CD4-positive, alpha-beta T cell (primary cell): ENCODE data around the gene FAM186B. TPM values are rescaled to one million over a fixed set of nuclear protein-coding genes. Genes with fewer than 3 reads are reported as not detected.

Experiments
- ATAC-seq: fragments of 200-7000 bp; cut with Tn5 transposase; one replicate; pipeline ENCODE4 v1.10.0; 2022; ENCODE audit warnings: mild to moderate bottlenecking; ENCODE audit not compliant: poor library complexity
- CTCF ChIA-PET: fragments of 350-600 bp; sonication (Branson Sonifier 250); formaldehyde crosslinking; loops from one replicate; lab custom pipeline; 2021; ENCODE audit warnings: antibody characterized with exemption, inconsistent platforms; lab: Charles Lee
- POLR2A ChIA-PET: fragments of 350-600 bp; sonication (Branson Sonifier 250); formaldehyde crosslinking; loops from one replicate; lab custom pipeline; 2021; ENCODE audit warnings: antibody characterized with exemption, inconsistent platforms; lab: Charles Lee
- DNase-seq, 14 experiments: peaks; one replicate each; pipeline ENCODE4 v3.0.0-alpha.2; 2013 to 2020; ENCODE audit warnings: mixed read lengths in 2 of 14
- H3K27ac ChIP-seq, 2 donors: one replicate each; pipeline versions ENCODE4 v1.5.1 to v1.7.0; 2013; ENCODE audit warnings: low read length in 2 of 2, low read depth in 1 of 2, mild to moderate bottlenecking in 1 of 2
- H3K27me3 ChIP-seq, 2 experiments: 1 replicate in 1 of 2; 2 replicates in 1 of 2; pipeline versions ENCODE4 v1.6.1 to v1.7.0; 2013; ENCODE audit warnings: low read length in 2 of 2, control low read depth in 1 of 2, mild to moderate bottlenecking in 1 of 2, moderate library complexity in 1 of 2; ENCODE audit not compliant: insufficient read depth in 2 of 2, control insufficient read depth in 1 of 2
- H3K36me3 ChIP-seq: one replicate; pipeline ENCODE4 v1.6.1; 2013; ENCODE audit warnings: low read length, control low read depth; ENCODE audit not compliant: insufficient read depth
- H3K4me1 ChIP-seq: one replicate; pipeline ENCODE4 v1.6.1; 2013; ENCODE audit warnings: low read length, control low read depth; ENCODE audit not compliant: insufficient read depth
- H3K4me3 ChIP-seq: one replicate; pipeline ENCODE4 v1.5.1; 2013; ENCODE audit warnings: mild to moderate bottlenecking, low read length, moderate library complexity
- H3K9me3 ChIP-seq, 2 experiments: 1 replicate in 1 of 2; 2 replicates in 1 of 2; pipeline versions ENCODE4 v1.6.1 to v1.7.0; 2013; ENCODE audit warnings: low read length in 2 of 2, mild to moderate bottlenecking in 2 of 2, control low read depth in 1 of 2, moderate library complexity in 1 of 2; ENCODE audit not compliant: control insufficient read depth in 1 of 2, insufficient read depth in 1 of 2
- H3K27ac Mint-ChIP-seq: one replicate; pipeline ENCODE4 v1.8.0; 2020; ENCODE audit warnings: mixed read lengths
- H3K27me3 Mint-ChIP-seq: one replicate; pipeline ENCODE4 v1.8.0; 2021; ENCODE audit warnings: mixed read lengths
- H3K36me3 Mint-ChIP-seq: one replicate; pipeline ENCODE4 v1.8.0; 2021; ENCODE audit warnings: low read depth, mixed read lengths
- H3K4me1 Mint-ChIP-seq: one replicate; pipeline ENCODE4 v1.8.0; 2021; ENCODE audit warnings: low read depth, mixed read lengths
- H3K4me3 Mint-ChIP-seq: one replicate; pipeline ENCODE4 v1.8.0; 2020; ENCODE audit warnings: mild to moderate bottlenecking, mixed read lengths
- H3K9me3 Mint-ChIP-seq: one replicate; pipeline ENCODE4 v1.8.0; 2020; ENCODE audit warnings: mixed read lengths
- intact Hi-C, 2 experiments: fragments of 100-400 bp; cut with DNase I in 1 of 2; cut with micrococcal nuclease in 1 of 2; formaldehyde crosslinking; loops; one replicate each; pipeline versions ENCODE4 v1.15.1 to v1.9.0; 2023 to 2025; cut with DNase I, micrococcal nuclease
- total RNA-seq, 174 experiments: library from RNA in 2 of 174; stranded (reverse) in 2 of 174; gene quantifications; one replicate each; pipeline ENCODE4 v1.2.3 and lab custom pipeline; 2021 to 2026
- TF ChIP-seq, protein P1 (sequence below): fragments of 200-600 bp; IDR thresholded peaks from one replicate; pipeline ENCODE4 v1.8.0; 2022; ENCODE audit warnings: antibody characterized with exemption, mild to moderate bottlenecking

Gene FAM186B
- total RNA-seq, 2 experiments from 2014 or later: 0.64 to 0.74 TPM

DNA sequence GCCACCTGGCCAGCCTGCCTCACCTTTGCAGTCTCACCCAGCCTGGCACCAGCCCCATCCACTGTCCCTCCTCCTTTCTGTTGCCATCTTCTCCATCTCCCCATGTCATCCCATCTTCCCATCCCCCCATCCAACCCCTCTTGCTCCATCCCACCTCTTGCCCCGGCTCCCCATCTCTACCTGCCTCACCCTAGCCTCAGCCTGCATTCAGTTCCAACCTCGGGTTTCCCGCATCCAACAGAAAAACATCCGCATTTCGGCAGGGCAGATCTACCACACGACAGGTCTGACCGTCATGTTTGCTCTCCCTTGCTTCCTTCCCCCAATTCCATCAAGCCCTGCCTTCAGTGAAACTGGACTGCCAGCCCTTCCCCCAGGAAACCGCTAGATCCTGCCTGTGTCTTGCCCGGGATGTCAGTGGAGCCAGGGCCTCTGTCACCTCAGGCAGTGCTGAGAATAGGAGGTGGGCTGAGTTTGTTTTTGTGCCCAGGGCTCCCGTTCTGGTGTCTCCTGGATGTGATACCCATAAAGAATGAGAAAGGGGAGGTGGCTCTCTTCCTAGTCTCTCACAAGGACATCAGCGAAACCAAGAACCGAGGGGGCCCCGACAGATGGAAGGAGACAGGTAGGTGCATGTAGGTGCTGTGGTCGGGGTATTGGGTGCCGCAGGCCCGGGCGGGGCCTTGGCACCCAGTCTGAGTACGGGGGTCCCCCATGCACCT, 64.1 kb downstream of the FAM186B start:
- H3K4me3 Mint-ChIP-seq: peak overlapping the region; percentile 17
- DNase-seq (peak in 2 of 14 experiments; percentile 22 to 25), ATAC-seq (no peak)
- intact Hi-C loops: loop anchor here in 1 of 2 experiments (1.0 kb wide), 1 partner anchor 24 kb away; no protein-coding TSS in a partner anchor
- POLR2A ChIA-PET: no interaction called here
- H3K9me3 Mint-ChIP-seq: no peaks in the 10 kb centered on the region
- peaks cover 9% of the 10 kb centered on the region for H3K27me3 Mint-ChIP-seq
- CTCF ChIA-PET: no interaction called here
- no peak overlapping the region for H3K4me3 ChIP-seq
- H3K4me1 ChIP-seq: peaks cover 30% of the 10 kb centered on the region
- H3K27me3 ChIP-seq: peaks cover 0 to 7% of the 10 kb centered on the region in 2 experiments
- no peaks in the 10 kb centered on the region for H3K36me3 ChIP-seq
- no peak overlapping the region for H3K27ac Mint-ChIP-seq
- no peaks in the 10 kb centered on the region for H3K36me3 Mint-ChIP-seq
- peaks cover 28% of the 10 kb centered on the region for H3K4me1 Mint-ChIP-seq
- H3K27ac ChIP-seq: no peak overlapping the region
- H3K9me3 ChIP-seq: no peaks in the 10 kb centered on the region
- TF ChIP-seq, protein P1, sequence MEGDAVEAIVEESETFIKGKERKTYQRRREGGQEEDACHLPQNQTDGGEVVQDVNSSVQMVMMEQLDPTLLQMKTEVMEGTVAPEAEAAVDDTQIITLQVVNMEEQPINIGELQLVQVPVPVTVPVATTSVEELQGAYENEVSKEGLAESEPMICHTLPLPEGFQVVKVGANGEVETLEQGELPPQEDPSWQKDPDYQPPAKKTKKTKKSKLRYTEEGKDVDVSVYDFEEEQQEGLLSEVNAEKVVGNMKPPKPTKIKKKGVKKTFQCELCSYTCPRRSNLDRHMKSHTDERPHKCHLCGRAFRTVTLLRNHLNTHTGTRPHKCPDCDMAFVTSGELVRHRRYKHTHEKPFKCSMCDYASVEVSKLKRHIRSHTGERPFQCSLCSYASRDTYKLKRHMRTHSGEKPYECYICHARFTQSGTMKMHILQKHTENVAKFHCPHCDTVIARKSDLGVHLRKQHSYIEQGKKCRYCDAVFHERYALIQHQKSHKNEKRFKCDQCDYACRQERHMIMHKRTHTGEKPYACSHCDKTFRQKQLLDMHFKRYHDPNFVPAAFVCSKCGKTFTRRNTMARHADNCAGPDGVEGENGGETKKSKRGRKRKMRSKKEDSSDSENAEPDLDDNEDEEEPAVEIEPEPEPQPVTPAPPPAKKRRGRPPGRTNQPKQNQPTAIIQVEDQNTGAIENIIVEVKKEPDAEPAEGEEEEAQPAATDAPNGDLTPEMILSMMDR: no peak

DNA sequence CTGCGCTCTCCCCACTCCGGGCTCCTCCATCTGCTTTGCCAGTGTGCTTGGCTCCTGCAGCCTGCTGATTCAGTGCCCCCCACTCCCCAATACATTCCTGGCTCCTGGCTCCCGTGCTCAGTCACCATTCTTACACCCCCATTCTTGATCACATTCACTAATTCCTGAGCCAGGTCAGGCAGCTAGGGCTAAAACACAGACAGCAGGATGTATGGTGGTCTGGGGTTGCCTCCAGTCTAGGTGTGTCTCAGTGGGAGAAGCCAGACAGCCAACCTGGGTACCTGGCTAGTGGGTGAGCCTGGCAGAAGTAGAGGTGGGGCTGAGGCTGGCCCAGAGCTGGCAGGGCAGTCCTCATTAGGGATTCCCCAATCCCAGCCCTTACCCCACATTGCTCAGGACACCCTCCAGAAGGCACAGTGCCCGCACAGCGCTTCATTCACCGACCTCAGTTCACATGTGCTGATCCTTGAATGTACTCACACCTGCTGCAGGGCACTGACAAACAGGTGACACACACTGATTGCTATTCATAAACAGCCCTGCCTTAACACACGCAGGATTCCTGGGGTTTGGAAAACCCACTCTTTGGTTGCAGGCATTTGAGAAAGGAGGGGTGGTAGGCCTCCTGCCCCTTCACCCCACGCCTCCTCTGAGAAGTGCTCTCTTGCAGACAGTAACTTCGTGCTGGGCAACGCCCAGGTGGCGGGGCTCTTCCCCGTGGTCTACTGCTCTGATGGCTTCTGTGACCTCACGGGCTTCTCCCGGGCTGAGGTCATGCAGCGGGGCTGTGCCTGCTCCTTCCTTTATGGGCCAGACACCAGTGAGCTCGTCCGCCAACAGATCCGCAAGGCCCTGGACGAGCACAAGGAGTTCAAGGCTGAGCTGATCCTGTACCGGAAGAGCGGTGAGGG, 65.0 kb downstream of the FAM186B start:
- POLR2A ChIA-PET: no interaction called here

More for the DNA sequence above, 65.0 kb downstream of the FAM186B start:
- Histone ChIP-seq H3K4me3 (no peak overlapping the region), H3K27me3 (peaks cover 0 to 7% of the 10 kb centered on the region in 2 experiments), H3K9me3 (no peaks in the 10 kb centered on the region), H3K4me1 (peaks cover 32% of the 10 kb centered on the region), H3K27ac (no peak overlapping the region), H3K36me3 (no peaks in the 10 kb centered on the region)
- Mint-ChIP-seq H3K36me3 (no peaks in the 10 kb centered on the region), H3K27ac (peak overlapping the region; percentile 36), H3K27me3 (peaks cover 5% of the 10 kb centered on the region), H3K4me3 (peak overlapping the region; percentile 83), H3K4me1 (peaks cover 28% of the 10 kb centered on the region), H3K9me3 (no peaks in the 10 kb centered on the region)
- peak in 1 of 14 experiments; percentile 34 for DNase-seq
- ATAC-seq: no peak
- CTCF ChIA-PET: no interaction called here
- intact Hi-C loops: loop anchor here in 1 of 2 experiments (1.0 kb wide), 1 partner anchor 25 kb away; no protein-coding TSS in a partner anchor
- TF ChIP-seq, protein P1: no peak
